GM12878 (cell line): ENCODE data around the gene TSPAN15. TPM values are rescaled to one million over a fixed set of nuclear protein-coding genes. Genes with fewer than 3 reads are reported as not detected.

Source experiments
- ATAC-seq: fragments of 200-7000 bp; cut with Tn5 transposase; 3 replicates; pipeline ENCODE4 v1.9.1; 2020; ENCODE audit warnings: mild to moderate bottlenecking, moderate library complexity
- BruUV-seq: library from RNA; stranded (reverse); fragments of 400-500 nt; replicated peaks from 2 replicates; lab custom pipeline; 2021; lab: Mats Ljungman, UMichigan
- CTCF ChIA-PET: fragments of 300-600 bp; sonication (Branson Sonifier 250); formaldehyde crosslinking; extraction: SDS; loops from one replicate; lab custom pipeline; 2021; ENCODE audit warnings: inconsistent platforms; lab: Yijun Ruan, JAX
- POLR2A ChIA-PET: fragments of 350-600 bp; formaldehyde crosslinking; extraction: SDS; loops from one replicate; lab custom pipeline; 2021; ENCODE audit warnings: inconsistent platforms; lab: Charles Lee
- RAD21 ChIA-PET: fragments of 300-600 bp; sonication (Branson Sonifier 250); formaldehyde crosslinking; loops from one replicate; lab custom pipeline; 2023; ENCODE audit warnings: antibody characterized with exemption; ENCODE audit not compliant: unreplicated experiment; lab: Charles Lee
- SMC1A ChIA-PET: fragments of 300-600 bp; sonication (Branson Sonifier 250); formaldehyde crosslinking; loops from one replicate; lab custom pipeline; 2023; ENCODE audit not compliant: unreplicated experiment, uncharacterized antibody; lab: Charles Lee
- DNase-seq: peaks from one replicate; pipeline ENCODE4 v3.0.0-alpha.2; 2011; ENCODE audit warnings: low read depth, low spot score
- FAIRE-seq: peaks from 3 replicates; lab custom pipeline; 2011; peaks lifted over from hg19 to GRCh38; lab: Jason Lieb, UNC
- H2AFZ ChIP-seq: 2 replicates; pipeline ENCODE4 v1.6.0; 2011; ENCODE audit warnings: low read depth, low read length, control low read depth; ENCODE audit not compliant: control insufficient read depth
- H3K27ac ChIP-seq: 2 replicates; pipeline ENCODE4 v1.5.1; 2011; ENCODE audit warnings: control low read depth; ENCODE audit not compliant: control insufficient read depth, insufficient read depth
- H3K27me3 ChIP-seq, 2 experiments: replicated peaks in 1 of 2; 2 replicates each; pipeline versions ENCODE4 v1.6.0 to v1.6.1; 2011; ENCODE audit warnings: low read length in 1 of 2; ENCODE audit not compliant: control insufficient read depth in 2 of 2, insufficient read depth in 2 of 2
- H3K36me3 ChIP-seq, 2 experiments: 2 replicates each; pipeline ENCODE4 v1.5.1; 2011; ENCODE audit warnings: low read length in 1 of 2; ENCODE audit not compliant: control insufficient read depth in 2 of 2, insufficient read depth in 2 of 2
- H3K4me1 ChIP-seq: 2 replicates; pipeline ENCODE4 v1.6.1; 2011; ENCODE audit warnings: mild to moderate bottlenecking, low read length, moderate library complexity, mixed read lengths; ENCODE audit not compliant: control insufficient read depth, insufficient read depth
- H3K4me2 ChIP-seq: 2 replicates; pipeline ENCODE4 v1.6.0; 2011; ENCODE audit warnings: control low read depth; ENCODE audit not compliant: control insufficient read depth, insufficient read depth
- H3K4me3 ChIP-seq: fragments of 200-600 bp; sonication (generic); 2 replicates; pipeline ENCODE4 v1.5.1; 2016
- H3K79me2 ChIP-seq: 2 replicates; pipeline ENCODE4 v1.6.0; 2011; ENCODE audit warnings: low read length; ENCODE audit not compliant: control insufficient read depth, insufficient read depth
- H3K9ac ChIP-seq: 2 replicates; pipeline ENCODE4 v1.8.0; 2011; ENCODE audit warnings: low read length, control low read depth, mixed read lengths; ENCODE audit not compliant: control insufficient read depth, insufficient read depth
- H3K9me3 ChIP-seq: replicated peaks from 3 replicates; pipeline ENCODE4 v1.5.1; 2011; ENCODE audit warnings: mild to moderate bottlenecking, low read length; ENCODE audit not compliant: control insufficient read depth, insufficient read depth
- H4K20me1 ChIP-seq: 2 replicates; pipeline ENCODE4 v1.6.0; 2011; ENCODE audit not compliant: control insufficient read depth, insufficient read depth
- BHLHE40 ChIP-seq, 2 experiments: fragments of 450-650 bp in 1 of 2; IDR thresholded peaks; 2 replicates each; pipeline ENCODE4 v1.6.1; 2011 to 2017; ENCODE audit warnings: low read depth in 2 of 2, borderline replicate concordance in 1 of 2, improper control_type of control experiment in 1 of 2, low read length in 1 of 2, mild to moderate bottlenecking in 1 of 2
- CBX3 ChIP-seq: fragments of 200-600 bp; sonication (generic); IDR thresholded peaks from 2 replicates; pipeline ENCODE4 v1.6.1; 2016; ENCODE audit warnings: low read depth, borderline replicate concordance
- FOXK2 ChIP-seq: fragments of 450-650 bp; IDR thresholded peaks from 2 replicates; pipeline ENCODE4 v1.6.1; 2017; ENCODE audit warnings: mild to moderate bottlenecking, moderate library complexity
- GABPA ChIP-seq: IDR thresholded peaks from 2 replicates; pipeline ENCODE4 v1.6.1; 2014; ENCODE audit warnings: antibody characterized with exemption, low read depth, mild to moderate bottlenecking, inconsistent platforms
- HCFC1 ChIP-seq: fragments of 150-350 bp; IDR thresholded peaks from 2 replicates; pipeline ENCODE4 v1.6.1; 2014; ENCODE audit warnings: low read length
- HDGF ChIP-seq: fragments of 450-650 bp; IDR thresholded peaks from 2 replicates; pipeline ENCODE4 v1.6.1; 2016; ENCODE audit warnings: antibody characterized with exemption
- MEF2A ChIP-seq: IDR thresholded peaks from 2 replicates; pipeline ENCODE4 v1.6.1; 2011; ENCODE audit warnings: low read depth, mild to moderate bottlenecking, low read length, moderate library complexity; ENCODE audit not compliant: insufficient read depth
- MTA3 ChIP-seq: IDR thresholded peaks from 2 replicates; pipeline ENCODE4 v1.6.1; 2012; ENCODE audit warnings: low read length, inconsistent platforms, borderline replicate concordance
- NR2C2 ChIP-seq: IDR thresholded peaks from 2 replicates; pipeline ENCODE4 v1.6.1; 2011; ENCODE audit warnings: borderline replicate concordance, low read depth; ENCODE audit not compliant: control insufficient read depth, insufficient read length
- NRF1 ChIP-seq: conservative IDR thresholded peaks from 2 replicates; pipeline ENCODE4 v1.6.1; 2011; ENCODE audit warnings: mild to moderate bottlenecking, low read depth, low read length, improper control_type of control experiment
- POU2F2 ChIP-seq: IDR thresholded peaks from 3 replicates; pipeline ENCODE4 v1.6.1; 2011; ENCODE audit warnings: low read depth, mild to moderate bottlenecking, low read length, borderline replicate concordance
- RB1 ChIP-seq: fragments of 450-650 bp; formaldehyde crosslinking; IDR thresholded peaks from 2 replicates; pipeline ENCODE4 v1.6.1; 2017; ENCODE audit warnings: mild to moderate bottlenecking, borderline replicate concordance
- SMARCA5 ChIP-seq: fragments of 450-650 bp; IDR thresholded peaks from 2 replicates; pipeline ENCODE4 v1.6.1; 2017; ENCODE audit warnings: mild to moderate bottlenecking
- SREBF2 ChIP-seq: IDR thresholded peaks from 2 replicates; pipeline ENCODE4 v1.6.1; 2012; ENCODE audit warnings: mild to moderate bottlenecking, low read length
- TCF7 ChIP-seq: IDR thresholded peaks from 2 replicates; pipeline ENCODE4 v1.6.1; 2014; ENCODE audit warnings: antibody characterized with exemption, borderline replicate concordance
- USF1 ChIP-seq: IDR thresholded peaks from 2 replicates; pipeline ENCODE4 v1.6.1; 2011; ENCODE audit warnings: borderline replicate concordance, low read depth, mild to moderate bottlenecking, moderate library complexity, mixed read lengths, low read length; ENCODE audit not compliant: insufficient read depth; ENCODE audit errors: extremely low read length
- YBX1 ChIP-seq: fragments of 450-650 bp; IDR thresholded peaks from 2 replicates; pipeline ENCODE4 v1.6.1; 2016; ENCODE audit warnings: antibody characterized with exemption
- WGBS: methylation state at CpG from one replicate; pipeline ENCODE4 v1.1.6; 2016; ENCODE audit warnings: low lambda C conversion rate; ENCODE audit not compliant: insufficient replicate concordance, insufficient coverage; ENCODE audit errors: missing lambda C conversion rate; 5-methylcytosine and 5-hydroxymethylcytosine counted together
- in situ Hi-C: fragments of 300-500 bp; cut with MboI; formaldehyde crosslinking; loops from 9 replicates; pipeline ENCODE4 v1.14.3; 2018; ENCODE audit warnings: mixed read lengths
- intact Hi-C: fragments of 100-400 bp; cut with micrococcal nuclease; formaldehyde crosslinking; loops from one replicate; pipeline ENCODE4 v1.14.2; 2022; ENCODE audit not compliant: unreplicated experiment
- polyA plus RNA-seq, 11 experiments: library from polyadenylated mRNA; depleted of rRNA in 4 of 11; unstranded in 6 of 11; stranded (reverse) in 5 of 11; fragments of >200 nt; fragmentation: Nextera tagmentation in 4 of 11; fragmentation: Illumina TruSeq in 1 of 11; extraction: Ambion mirVana in 4 of 11; extraction: Trizol in 1 of 11; gene quantifications; 1 replicate in 1 of 11; 2 replicates in 10 of 11; pipeline versions ENCODE4 v1.2.1 to v1.2.3, GENCODE V29; 2011 to 2016; ENCODE audit warnings: inconsistent platforms in 2 of 11, missing spikeins in 2 of 11, low read depth in 1 of 11
- total RNA-seq, 4 experiments: library from RNA; depleted of rRNA in 3 of 4; stranded (reverse); fragments of >200 nt in 3 of 4; fragmentation: Illumina TruSeq in 1 of 4; extraction: Trizol in 1 of 4; gene quantifications; 2 replicates each; pipeline versions ENCODE4 v1.2.1 to v1.2.3, GENCODE V29; 2013 to 2021
- TF ChIP-seq, protein P1 (sequence below): IDR thresholded peaks from 2 replicates; pipeline ENCODE4 v1.6.1; 2012; ENCODE audit warnings: mild to moderate bottlenecking, low read depth, low read length
- TF ChIP-seq, protein P2 (sequence below): IDR thresholded peaks from 2 replicates; pipeline ENCODE4 v1.6.1; 2012; ENCODE audit warnings: low read length, inconsistent platforms

The TSPAN15 gene
- total and polyA plus RNA-seq, 10 of the 15 experiments (the other 5 are each of a cell fraction or from before 2014, with no cell fraction given) = 1.3 to 8.5 (median 2.4) TPM; not detected in 2

DNA sequence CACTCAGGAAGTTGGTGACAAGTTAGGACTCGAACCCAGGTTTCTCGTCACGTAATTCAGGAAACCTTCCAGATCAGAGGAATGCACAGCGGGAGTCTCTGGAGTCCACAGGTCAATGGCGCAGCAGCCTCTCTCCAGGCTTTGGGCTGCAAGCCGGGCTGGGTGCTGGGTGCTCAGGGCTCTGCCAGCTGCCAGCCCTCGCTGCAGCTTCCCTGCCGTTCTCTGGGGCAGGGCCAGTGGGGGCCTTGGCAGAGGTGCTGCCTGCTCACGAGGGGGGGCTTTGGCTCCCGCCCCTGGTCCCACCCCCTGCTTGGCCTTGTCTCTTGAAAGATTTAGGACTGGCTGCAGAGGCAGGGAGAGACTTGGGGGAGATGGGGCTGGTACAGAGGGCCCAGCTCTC lies 34.6 kb upstream of the TSPAN15 start, which contains the start of gene TACR2 (continued):
- TF ChIP-seq YBX1 (no peak), NR2C2 (no peak), RB1 (no peak)
- TF ChIP-seq, all 136 proteins: peak for 0

GRCh38 chr10:69417542-69417941 lies 33.7 kb upstream of the TSPAN15 start:
- Histone ChIP-seq H3K79me2 (no peaks in the 10 kb centered on the region), H3K36me3 (no peaks in the 10 kb centered on the region), H4K20me1 (no peaks in the 10 kb centered on the region), H3K27me3 (no peaks in the 10 kb centered on the region; a peak in 2 of 4 replicates), H2AFZ (no peak overlapping the region), H3K4me1 (peaks cover 2% of the 10 kb centered on the region; the same call in 1 of the 2 replicates), H3K4me2 (no peak overlapping the region), H3K4me3 (no peak overlapping the region), H3K9ac (no peak overlapping the region), H3K9me3 (no peaks in the 10 kb centered on the region), H3K27ac (no peak overlapping the region)
- ChIA-PET POLR2A (interaction anchor here (0.7 kb wide), 1 partner anchor 85 kb away, joined by 4 read pairs; no protein-coding TSS in a partner anchor), SMC1A (no interaction called here), RAD21 (interaction anchor here (1.0 to 1.2 kb wide), 3 partner anchors 10 to 27 kb away, joined by 3 read pairs; no protein-coding TSS in a partner anchor), CTCF (interaction anchor here (1.1 to 3.6 kb wide), 4 partner anchors 10 to 175 kb away, joined by 3 to 18 read pairs (median 8); no protein-coding TSS in a partner anchor)
- ATAC-seq (no peak), DNase-seq (no peak), FAIRE-seq (no peak)
- in situ Hi-C loops = loop anchor here (10.0 kb wide), 1 partner anchor 217 kb away; the partner anchor contains the start of gene FAM241B
- WGBS = 30% methylated on average over 11 of the region's 11 CpGs
- BruUV-seq = no TSS peak
- intact Hi-C loops = no loop called here
- TF ChIP-seq MTA3 (no peak), TCF7 (no peak), HCFC1 (no peak), USF1 (no peak), MEF2A (no peak), NRF1 (no peak), SREBF2 (no peak), POU2F2 (no peak), FOXK2 (no peak), HDGF (no peak), BHLHE40 (IDR thresholded peaks at IDR 0.05; ENCODE audit: borderline replicate concordance in 1 of 2, low read depth in 2 of 2, low read length in 1 of 2) (no peak), CBX3 (no peak), SMARCA5 (no peak), GABPA (no peak)
- TF ChIP-seq, protein P1, sequence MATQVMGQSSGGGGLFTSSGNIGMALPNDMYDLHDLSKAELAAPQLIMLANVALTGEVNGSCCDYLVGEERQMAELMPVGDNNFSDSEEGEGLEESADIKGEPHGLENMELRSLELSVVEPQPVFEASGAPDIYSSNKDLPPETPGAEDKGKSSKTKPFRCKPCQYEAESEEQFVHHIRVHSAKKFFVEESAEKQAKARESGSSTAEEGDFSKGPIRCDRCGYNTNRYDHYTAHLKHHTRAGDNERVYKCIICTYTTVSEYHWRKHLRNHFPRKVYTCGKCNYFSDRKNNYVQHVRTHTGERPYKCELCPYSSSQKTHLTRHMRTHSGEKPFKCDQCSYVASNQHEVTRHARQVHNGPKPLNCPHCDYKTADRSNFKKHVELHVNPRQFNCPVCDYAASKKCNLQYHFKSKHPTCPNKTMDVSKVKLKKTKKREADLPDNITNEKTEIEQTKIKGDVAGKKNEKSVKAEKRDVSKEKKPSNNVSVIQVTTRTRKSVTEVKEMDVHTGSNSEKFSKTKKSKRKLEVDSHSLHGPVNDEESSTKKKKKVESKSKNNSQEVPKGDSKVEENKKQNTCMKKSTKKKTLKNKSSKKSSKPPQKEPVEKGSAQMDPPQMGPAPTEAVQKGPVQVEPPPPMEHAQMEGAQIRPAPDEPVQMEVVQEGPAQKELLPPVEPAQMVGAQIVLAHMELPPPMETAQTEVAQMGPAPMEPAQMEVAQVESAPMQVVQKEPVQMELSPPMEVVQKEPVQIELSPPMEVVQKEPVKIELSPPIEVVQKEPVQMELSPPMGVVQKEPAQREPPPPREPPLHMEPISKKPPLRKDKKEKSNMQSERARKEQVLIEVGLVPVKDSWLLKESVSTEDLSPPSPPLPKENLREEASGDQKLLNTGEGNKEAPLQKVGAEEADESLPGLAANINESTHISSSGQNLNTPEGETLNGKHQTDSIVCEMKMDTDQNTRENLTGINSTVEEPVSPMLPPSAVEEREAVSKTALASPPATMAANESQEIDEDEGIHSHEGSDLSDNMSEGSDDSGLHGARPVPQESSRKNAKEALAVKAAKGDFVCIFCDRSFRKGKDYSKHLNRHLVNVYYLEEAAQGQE = no peak
- TF ChIP-seq, protein P2, sequence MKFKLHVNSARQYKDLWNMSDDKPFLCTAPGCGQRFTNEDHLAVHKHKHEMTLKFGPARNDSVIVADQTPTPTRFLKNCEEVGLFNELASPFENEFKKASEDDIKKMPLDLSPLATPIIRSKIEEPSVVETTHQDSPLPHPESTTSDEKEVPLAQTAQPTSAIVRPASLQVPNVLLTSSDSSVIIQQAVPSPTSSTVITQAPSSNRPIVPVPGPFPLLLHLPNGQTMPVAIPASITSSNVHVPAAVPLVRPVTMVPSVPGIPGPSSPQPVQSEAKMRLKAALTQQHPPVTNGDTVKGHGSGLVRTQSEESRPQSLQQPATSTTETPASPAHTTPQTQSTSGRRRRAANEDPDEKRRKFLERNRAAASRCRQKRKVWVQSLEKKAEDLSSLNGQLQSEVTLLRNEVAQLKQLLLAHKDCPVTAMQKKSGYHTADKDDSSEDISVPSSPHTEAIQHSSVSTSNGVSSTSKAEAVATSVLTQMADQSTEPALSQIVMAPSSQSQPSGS = no peak
